Urinary bladder (tissue), 4 donors: ENCODE measurements around the gene GALT. TPM values are rescaled to one million over a fixed set of nuclear protein-coding genes. Genes with fewer than 3 reads are reported as not detected.

Experiments
- DNase-seq: peaks from one replicate; pipeline ENCODE4 v3.0.0-alpha.2; 2015; ENCODE audit errors: extremely low spot score
- H3K27ac ChIP-seq: one replicate; pipeline ENCODE4 v1.5.1; 2013; ENCODE audit warnings: low read depth, mild to moderate bottlenecking, moderate library complexity
- H3K36me3 ChIP-seq: one replicate; pipeline ENCODE4 v1.6.1; 2013; ENCODE audit warnings: mild to moderate bottlenecking, moderate library complexity; ENCODE audit not compliant: insufficient read depth
- H3K4me1 ChIP-seq: one replicate; pipeline ENCODE4 v1.6.1; 2013; ENCODE audit warnings: mild to moderate bottlenecking, moderate library complexity; ENCODE audit not compliant: insufficient read depth
- H3K4me3 ChIP-seq: one replicate; pipeline ENCODE4 v1.5.1; 2013; ENCODE audit warnings: low read depth, low read length
- WGBS: extraction: QIAGEN DNeasy Blood & Tissue Kit; methylation state at CpG from one replicate; pipeline ENCODE4 v1.1.7; 2013; 5-methylcytosine and 5-hydroxymethylcytosine counted together
- polyA plus RNA-seq: library from polyadenylated mRNA; stranded (reverse); fragments of 200-250 nt; gene quantifications from one replicate; pipeline ENCODE4 v1.2.3, GENCODE V29; 2013
- total RNA-seq: library from RNA; depleted of rRNA; stranded (reverse); fragments of >200 nt; gene quantifications from one replicate; pipeline ENCODE4 v1.2.3, GENCODE V29; 2014
- donor health status: healthy with polysubstance abuse.
- donor health status: healthy.

The GALT gene
- total and polyA plus RNA-seq, 2 donors: 25.4 to 31.8 TPM

DNA sequence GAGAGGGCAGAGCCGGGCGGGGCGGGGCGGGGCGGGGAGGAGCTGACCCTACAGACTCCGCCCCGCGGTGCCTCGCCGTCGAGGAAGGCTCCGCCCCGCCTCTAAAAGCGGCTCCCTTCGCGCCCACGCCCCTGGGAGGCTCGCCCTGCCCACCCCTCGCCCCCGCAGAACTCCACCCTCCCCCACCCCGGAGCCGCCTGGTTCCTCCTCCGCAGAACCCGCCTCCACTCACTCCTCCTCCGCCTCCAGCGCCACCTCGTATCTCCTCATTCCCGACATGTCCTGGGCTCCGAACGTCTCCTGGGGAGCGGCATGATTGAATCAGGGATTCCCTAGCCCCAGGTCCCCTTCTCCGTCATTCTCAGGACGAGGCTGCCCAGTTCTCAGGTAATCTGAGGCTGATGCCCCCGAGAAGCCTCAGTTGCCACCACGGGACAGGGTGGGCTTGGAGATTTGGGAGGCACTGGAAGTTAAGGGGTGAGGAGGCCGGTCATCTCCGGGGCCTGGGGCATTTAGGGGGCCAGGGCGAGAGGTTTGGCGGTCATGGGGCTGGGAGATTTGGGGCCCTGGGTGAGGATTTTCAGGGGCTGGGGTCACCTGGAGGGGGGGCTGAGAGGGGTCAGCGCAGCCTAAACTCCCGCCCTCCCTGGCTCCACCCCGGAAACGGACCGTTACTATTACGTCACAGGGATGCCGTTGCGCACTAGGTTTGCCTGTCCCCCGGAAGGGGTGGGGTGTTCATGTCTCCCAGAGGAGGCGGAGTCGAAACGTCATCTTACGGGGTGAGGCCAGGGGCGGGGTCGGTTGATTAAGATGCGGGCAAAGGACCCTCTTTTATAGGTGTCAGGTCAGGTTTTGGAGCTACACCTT, 19.1 kb downstream of the GALT start:
- WGBS: 1% methylated on average over 55 of the region's 55 CpGs
- H3K4me3 ChIP-seq: peak overlapping the region; percentile 38
- peak; percentile 95 for DNase-seq
- H3K36me3 ChIP-seq: no peaks in the 10 kb centered on the region
- H3K27ac ChIP-seq: peak overlapping the region; percentile 87
- H3K4me1 ChIP-seq: no peaks in the 10 kb centered on the region

DNA sequence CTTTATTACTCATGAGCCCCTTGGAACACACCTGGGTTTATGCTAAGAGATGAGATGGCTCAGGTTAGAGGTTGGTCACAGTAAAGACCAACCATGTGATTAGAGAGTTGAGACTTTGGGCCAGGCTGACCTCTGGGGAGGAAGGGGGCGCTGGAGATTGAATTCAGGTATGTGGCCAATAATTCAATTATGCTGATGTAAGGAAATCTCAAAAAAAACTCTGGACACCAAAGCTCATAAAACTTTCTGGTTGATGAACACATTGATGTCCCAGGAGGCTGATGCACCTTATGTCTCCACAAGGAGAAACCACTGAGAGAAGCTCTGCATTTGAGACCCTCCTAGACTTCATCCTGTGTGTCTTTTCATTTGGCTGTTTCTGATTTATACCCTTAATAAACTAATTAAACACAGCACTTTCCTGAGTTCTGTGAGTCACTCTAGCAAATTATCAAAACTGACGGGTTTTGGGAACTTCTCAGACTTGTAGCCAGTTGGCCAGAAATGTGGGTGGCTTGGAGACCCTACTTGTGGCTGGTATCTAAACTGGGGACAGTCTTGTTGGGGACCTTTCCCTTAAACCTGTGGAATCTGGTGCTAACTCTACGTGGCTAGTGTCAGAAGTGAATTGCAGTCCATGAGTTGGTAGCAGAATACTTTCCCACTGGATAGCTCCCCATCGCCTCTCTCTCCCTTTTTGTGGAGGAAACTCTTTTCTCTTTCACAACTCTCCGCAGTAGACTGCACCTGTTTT, 23.5 kb downstream of the GALT start:
- DNase-seq: no peak
- no peaks in the 10 kb centered on the region for H3K36me3 ChIP-seq
- 93% methylated on average over 5 of the region's 5 CpGs for WGBS
- H3K4me1 ChIP-seq: no peaks in the 10 kb centered on the region
- no peak overlapping the region for H3K27ac ChIP-seq
- no peak overlapping the region for H3K4me3 ChIP-seq

DNA sequence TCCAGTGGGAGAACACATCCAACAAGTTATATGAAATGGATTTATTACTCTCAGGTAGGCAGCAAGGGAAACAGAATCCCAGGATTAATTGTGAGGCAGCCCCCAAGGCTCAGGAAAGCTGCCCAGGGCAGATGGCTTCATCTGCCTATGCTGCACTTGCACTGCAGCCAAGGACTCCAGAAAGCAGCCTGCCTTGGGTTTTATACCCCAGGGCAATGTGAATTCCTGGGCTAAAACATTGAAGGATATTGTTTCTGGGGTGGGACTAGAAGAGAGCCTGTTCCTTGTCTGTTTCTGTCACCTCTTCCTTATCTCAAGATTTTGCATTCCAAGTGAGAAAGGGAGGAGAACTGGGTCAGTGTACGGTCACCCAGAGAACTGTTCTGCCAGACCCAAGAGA, 24.8 kb downstream of the GALT start:
- no peak for DNase-seq
- no peak overlapping the region for H3K27ac ChIP-seq
- H3K36me3 ChIP-seq: no peaks in the 10 kb centered on the region
- WGBS: 35% methylated on average over 1 of the region's 1 CpG
- H3K4me3 ChIP-seq: no peak overlapping the region
- no peaks in the 10 kb centered on the region for H3K4me1 ChIP-seq

DNA sequence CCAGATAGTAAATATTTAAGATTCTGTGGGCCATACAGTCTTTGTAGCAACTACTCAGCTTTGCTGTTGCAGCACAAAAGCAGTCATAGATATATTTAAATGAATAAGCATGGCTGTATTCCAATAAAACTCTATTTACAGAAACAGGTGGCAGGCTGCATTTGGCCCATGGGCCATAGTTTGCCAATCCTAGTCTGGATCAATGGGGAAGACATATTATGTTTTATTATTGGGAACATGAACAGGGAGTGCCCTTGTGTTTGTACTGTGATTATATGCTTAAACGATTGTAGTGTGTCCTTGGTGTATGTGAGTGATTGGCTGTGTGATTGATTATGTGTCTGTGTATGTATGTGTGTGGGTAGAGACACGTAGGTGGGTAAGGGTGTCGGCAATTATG, 28.0 kb downstream of the GALT start:
- H3K27ac ChIP-seq: no peak overlapping the region
- no peak for DNase-seq
- no peak overlapping the region for H3K4me3 ChIP-seq
- no peaks in the 10 kb centered on the region for H3K36me3 ChIP-seq
- 87% methylated on average over 3 of the region's 3 CpGs for WGBS
- no peaks in the 10 kb centered on the region for H3K4me1 ChIP-seq

DNA sequence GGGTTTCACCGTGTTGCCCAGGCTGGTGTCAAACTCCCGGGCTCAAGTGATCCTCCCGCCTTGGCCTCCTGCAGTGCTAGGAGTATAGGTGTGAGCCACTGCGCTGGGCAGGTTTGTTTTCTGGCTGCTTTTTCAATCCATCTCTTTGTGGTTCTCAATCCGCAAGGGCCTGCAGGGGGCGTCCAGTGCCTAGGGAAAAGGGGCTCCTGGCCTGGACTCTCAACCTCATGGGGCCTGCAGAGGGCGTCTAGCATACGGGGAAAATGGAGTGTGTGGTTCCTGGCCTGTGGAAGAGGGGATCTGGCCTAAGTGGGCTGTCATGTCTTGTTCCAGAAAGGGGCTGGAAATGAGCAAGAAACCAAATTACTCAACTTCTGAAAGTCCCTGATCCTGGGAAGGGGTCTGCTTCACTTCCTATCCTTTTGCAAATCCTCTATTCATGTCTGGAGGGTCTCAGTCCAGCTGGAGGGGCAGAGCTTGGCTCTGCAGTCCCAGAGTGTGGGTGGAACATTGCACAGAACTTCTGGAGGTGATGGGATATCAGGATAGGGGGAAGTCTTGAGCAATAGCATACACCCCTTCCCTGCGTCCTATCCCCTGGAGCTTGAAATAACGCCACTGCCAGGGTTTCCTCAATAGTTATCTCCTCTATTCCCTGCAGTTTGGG, 28.7 kb downstream of the GALT start:
- Histone ChIP-seq H3K36me3 (no peaks in the 10 kb centered on the region), H3K4me3 (no peak overlapping the region), H3K4me1 (no peaks in the 10 kb centered on the region), H3K27ac (no peak overlapping the region)
- 39% methylated on average over 10 of the region's 10 CpGs for WGBS
- DNase-seq: no peak

DNA sequence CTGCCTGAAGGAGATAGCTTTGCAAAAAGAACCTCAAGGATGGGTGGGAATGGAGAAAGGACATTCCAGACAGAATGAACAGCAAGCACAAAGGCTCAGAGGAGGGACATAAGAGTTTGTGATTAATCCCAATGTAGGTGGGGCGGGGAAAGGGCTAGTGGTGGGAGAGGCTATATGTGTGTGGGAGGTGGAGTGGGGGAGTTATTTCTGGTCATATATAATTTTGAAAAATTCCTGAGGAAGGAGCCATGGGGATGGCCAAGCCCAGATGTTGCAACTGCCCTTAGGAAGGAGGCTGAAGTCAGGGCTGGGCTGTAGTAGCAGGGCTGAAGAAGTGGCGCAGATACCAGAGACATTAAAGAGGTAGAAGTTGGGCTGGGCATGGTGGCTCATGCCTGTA, 29.4 kb downstream of the GALT start:
- H3K4me3 ChIP-seq: no peak overlapping the region
- WGBS: 100% methylated on average over 2 of the region's 2 CpGs
- no peak for DNase-seq
- no peak overlapping the region for H3K27ac ChIP-seq
- H3K4me1 ChIP-seq: no peaks in the 10 kb centered on the region
- no peaks in the 10 kb centered on the region for H3K36me3 ChIP-seq

DNA sequence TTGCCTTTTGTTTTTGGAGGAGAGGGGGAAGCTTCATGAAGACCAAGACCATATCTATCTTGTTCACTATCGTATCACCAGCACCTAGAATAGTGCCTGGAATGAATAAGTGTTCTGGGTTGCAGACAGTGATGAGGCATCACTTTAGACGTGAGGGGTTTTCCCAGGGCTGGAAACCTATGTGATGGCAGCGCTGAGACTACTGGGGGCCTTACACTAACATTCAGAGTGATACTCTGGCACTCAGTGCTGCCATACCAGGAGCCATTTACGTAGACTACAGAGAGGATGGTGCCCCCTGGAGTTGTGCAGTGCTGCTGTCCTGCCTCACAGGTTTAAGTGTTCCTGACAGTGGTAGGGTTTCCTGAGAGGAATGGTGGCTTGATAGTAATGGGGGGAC, 37.7 kb downstream of the GALT start:
- Histone ChIP-seq H3K4me3 (no peak overlapping the region), H3K36me3 (no peaks in the 10 kb centered on the region), H3K4me1 (no peaks in the 10 kb centered on the region), H3K27ac (no peak overlapping the region)
- no peak for DNase-seq
- whole genome bisulfite sequencing: 90% methylated on average over 4 of the region's 4 CpGs

DNA sequence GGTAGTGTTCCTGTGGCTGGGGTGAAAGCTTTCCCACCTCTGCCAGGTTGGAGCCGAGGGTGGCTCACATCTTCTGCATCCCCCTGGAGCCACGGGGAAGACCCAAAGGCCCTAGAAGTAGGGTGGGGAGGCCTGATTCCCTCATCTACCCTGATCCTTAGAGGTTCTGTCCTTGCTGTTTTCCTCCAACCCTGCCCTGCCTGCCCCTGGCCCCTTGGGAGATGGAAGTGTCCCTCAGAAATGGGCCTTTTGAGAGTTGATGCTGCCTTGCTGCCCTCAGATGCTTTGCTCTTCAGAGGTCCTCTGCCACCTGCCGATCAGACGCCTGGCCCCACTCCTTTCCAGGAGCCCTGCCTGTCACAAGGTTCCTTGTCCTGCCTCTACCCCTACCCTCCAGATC, 38.3 kb downstream of the GALT start:
- DNase-seq: no peak
- Histone ChIP-seq H3K4me1 (no peaks in the 10 kb centered on the region), H3K4me3 (no peak overlapping the region), H3K27ac (no peak overlapping the region), H3K36me3 (no peaks in the 10 kb centered on the region)
- WGBS: 97% methylated on average over 4 of the region's 4 CpGs

DNA sequence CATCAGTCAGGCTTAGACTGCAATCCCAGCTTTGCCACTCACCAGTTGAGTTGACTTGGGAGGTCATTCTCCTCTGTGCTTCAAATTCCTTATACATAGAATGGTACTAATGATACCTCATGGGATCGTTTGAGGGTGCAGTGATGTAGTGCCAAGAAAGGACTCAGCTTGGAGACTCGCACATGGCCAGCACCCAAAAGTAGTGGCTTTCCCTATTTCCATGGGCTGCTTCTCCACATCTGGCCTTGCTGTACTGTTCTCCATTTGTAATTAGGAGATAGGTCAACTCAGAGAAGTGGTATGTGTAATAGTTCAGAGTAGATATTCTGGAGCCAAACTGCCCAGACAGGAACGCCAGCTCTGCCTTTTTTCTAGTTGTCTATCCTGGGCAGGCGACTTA, 39.1 kb downstream of the GALT start:
- WGBS: 72% methylated on average over 4 of the region's 4 CpGs

DNA sequence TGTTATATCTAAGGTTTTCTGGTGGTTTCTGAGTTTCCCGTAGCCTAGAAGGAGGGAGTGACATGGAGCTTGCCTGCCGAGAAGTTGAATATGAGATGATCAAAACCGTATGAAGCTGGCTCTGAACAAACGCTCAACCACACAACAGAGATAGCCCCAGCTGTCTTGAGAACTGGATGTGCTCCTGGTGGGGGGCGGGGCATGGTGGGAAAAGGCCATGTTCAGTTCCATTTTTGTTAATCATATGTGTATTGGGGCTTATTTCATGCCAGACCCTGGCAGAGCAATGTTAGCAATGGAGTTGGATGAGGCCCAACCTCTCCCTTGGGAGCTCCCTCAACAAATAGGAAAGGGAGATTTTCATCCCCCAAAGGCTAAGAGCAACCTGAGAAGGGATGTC, 39.8 kb downstream of the GALT start:
- Histone ChIP-seq H3K4me1 (no peaks in the 10 kb centered on the region), H3K36me3 (no peaks in the 10 kb centered on the region), H3K4me3 (no peak overlapping the region), H3K27ac (no peak overlapping the region)
- no peak for DNase-seq
- 79% methylated on average over 5 of the region's 5 CpGs for WGBS

More for the DNA sequence above, 39.1 kb downstream of the GALT start:
- Histone ChIP-seq H3K36me3 (no peaks in the 10 kb centered on the region), H3K4me1 (no peaks in the 10 kb centered on the region), H3K27ac (no peak overlapping the region), H3K4me3 (no peak overlapping the region)
- no peak for DNase-seq

DNA sequence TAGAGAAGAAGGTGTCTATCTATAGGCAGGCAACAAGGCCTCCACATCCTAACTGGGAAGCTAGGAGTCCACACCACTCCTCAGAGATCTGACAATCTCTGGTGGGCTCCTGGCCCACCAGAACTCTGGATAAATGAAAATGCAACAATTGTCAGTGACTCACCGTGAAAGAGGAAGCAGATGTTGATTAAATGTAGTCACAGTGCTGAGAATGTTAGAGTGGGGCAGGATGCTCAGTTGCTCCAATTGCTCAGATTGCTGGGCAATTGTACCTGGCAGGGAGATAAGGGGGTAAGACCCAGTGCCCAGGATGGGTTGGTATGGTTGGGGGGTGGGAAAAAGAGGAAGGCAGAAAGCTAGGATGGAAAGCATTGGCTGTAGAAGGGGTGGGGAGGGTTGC, 40.3 kb downstream of the GALT start:
- no peaks in the 10 kb centered on the region for H3K4me1 ChIP-seq
- DNase-seq: no peak
- H3K27ac ChIP-seq: no peak overlapping the region
- 44% methylated on average over 1 of the region's 1 CpG for WGBS
- no peaks in the 10 kb centered on the region for H3K36me3 ChIP-seq
- no peak overlapping the region for H3K4me3 ChIP-seq

DNA sequence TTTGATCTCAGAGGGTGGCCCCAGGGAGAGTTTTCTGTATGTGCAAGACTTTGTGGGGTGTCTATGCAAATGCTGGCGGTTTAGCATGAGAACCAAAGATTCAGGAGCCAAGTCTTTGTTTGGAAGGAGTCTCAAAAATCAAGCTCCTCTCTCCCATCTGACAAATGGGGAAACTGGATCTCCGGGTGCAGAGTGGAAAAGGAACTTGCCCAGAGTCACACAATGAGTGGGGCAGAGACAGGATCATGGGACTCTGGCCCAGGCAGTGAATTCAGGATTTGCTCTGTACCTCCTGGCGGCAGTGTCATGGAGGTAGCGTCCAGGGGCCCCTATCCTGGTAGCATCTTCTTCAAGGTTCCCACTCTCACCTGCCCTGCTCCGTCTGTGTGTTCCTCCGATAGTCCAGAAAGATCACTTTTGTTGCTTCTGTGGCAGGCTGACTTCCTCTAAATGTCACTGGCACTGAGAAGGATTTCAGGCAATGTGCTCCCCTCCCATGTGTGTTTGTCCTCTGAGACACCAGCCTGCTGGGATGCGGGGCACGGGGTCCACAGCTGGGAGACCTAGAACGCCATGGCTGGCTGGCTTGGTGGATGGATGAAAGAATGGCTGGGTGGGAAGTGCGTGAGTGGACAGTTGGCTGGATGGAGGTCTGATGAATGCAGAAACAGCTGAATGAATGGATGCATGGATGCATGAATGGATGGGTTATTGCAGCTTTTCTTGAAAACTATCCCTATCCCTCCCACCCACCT, 41.0 kb downstream of the GALT start:
- no peaks in the 10 kb centered on the region for H3K36me3 ChIP-seq
- H3K4me3 ChIP-seq: no peak overlapping the region
- no peak for DNase-seq
- H3K27ac ChIP-seq: no peak overlapping the region
- 81% methylated on average over 10 of the region's 10 CpGs for WGBS
- no peaks in the 10 kb centered on the region for H3K4me1 ChIP-seq

DNA sequence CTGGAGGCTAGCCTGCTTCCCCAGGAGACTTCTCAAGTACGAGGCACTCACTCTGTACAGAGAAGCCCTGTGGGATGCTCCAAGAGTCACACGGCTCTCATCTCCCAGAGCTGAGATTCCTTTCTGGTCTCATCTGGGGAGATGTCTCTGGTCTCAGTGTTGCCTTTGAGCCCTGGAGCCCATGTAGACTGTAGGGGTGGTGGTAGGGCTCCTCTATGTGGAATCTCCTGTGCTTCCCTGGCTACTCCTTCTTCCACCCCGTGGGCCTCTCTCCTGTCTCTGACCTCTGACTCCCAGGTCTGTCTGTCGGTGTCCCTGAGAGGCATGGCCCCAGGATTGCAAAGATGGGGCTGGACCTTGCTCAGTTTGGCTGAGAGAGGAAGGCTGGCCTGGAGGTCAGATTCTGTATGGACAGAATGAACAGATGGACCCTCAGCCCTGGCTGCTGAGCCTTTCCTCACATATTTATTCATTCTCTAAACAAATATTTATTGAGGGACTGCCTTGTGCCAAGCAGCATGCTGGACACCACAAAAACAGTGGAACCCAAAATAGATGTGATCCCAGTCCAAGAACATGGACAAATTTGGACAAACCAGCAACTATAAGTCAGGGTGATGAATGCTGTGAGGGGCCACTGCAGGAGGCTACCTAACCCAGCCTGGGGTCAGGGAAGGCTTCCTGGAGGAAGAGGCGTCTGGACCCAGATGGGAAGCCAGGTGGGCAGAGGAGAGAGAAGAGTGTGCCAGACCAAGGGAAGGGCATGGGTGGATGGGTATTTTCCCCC, 42.0 kb downstream of the GALT start:
- no peak overlapping the region for H3K4me3 ChIP-seq
- DNase-seq: no peak
- no peaks in the 10 kb centered on the region for H3K36me3 ChIP-seq
- H3K27ac ChIP-seq: no peak overlapping the region
- WGBS: 61% methylated on average over 5 of the region's 5 CpGs
- no peaks in the 10 kb centered on the region for H3K4me1 ChIP-seq
